HAP-1 (cell line): ENCODE measurements around the gene PSKH1.
A peak's percentile ranks its signal among the peaks of the same experiment; 100 is the strongest.

Source experiments
- DNase-seq, 2 experiments: peaks; one replicate each; pipeline ENCODE4 v3.0.0-alpha.2; 2016 to 2020; ENCODE audit warnings: low spot score in 2 of 2
- H3K27me3 ChIP-seq: fragments of 250-450 bp; sonication (Bioruptor Pico); 2 replicates; pipeline ENCODE4 v1.5.1; 2020; ENCODE audit warnings: low read depth, mild to moderate bottlenecking, moderate library complexity
- H3K36me3 ChIP-seq: fragments of 250-450 bp; sonication (Bioruptor Pico); replicated peaks from 2 replicates; pipeline ENCODE4 v1.5.1; 2020; ENCODE audit warnings: mild to moderate bottlenecking
- H3K4me1 ChIP-seq: fragments of 250-450 bp; sonication (Bioruptor Pico); 2 replicates; pipeline ENCODE4 v1.5.1; 2020; ENCODE audit warnings: mild to moderate bottlenecking
- H3K4me3 ChIP-seq: fragments of 250-450 bp; sonication (Bioruptor Pico); 2 replicates; pipeline ENCODE4 v1.5.1; 2020; ENCODE audit warnings: mild to moderate bottlenecking, moderate library complexity
- H3K9me3 ChIP-seq: fragments of 250-450 bp; sonication (Bioruptor Pico); 2 replicates; pipeline ENCODE4 v1.5.1; 2020; ENCODE audit warnings: mild to moderate bottlenecking, moderate library complexity
- in situ Hi-C: fragments of 300-500 bp; cut with MboI; formaldehyde crosslinking; loops from 3 replicates; pipeline ENCODE4 v1.14.3; 2020; ENCODE audit warnings: low sequenced_read_pairs, inconsistent platforms, mixed read lengths

PSKH1 gene

DNA sequence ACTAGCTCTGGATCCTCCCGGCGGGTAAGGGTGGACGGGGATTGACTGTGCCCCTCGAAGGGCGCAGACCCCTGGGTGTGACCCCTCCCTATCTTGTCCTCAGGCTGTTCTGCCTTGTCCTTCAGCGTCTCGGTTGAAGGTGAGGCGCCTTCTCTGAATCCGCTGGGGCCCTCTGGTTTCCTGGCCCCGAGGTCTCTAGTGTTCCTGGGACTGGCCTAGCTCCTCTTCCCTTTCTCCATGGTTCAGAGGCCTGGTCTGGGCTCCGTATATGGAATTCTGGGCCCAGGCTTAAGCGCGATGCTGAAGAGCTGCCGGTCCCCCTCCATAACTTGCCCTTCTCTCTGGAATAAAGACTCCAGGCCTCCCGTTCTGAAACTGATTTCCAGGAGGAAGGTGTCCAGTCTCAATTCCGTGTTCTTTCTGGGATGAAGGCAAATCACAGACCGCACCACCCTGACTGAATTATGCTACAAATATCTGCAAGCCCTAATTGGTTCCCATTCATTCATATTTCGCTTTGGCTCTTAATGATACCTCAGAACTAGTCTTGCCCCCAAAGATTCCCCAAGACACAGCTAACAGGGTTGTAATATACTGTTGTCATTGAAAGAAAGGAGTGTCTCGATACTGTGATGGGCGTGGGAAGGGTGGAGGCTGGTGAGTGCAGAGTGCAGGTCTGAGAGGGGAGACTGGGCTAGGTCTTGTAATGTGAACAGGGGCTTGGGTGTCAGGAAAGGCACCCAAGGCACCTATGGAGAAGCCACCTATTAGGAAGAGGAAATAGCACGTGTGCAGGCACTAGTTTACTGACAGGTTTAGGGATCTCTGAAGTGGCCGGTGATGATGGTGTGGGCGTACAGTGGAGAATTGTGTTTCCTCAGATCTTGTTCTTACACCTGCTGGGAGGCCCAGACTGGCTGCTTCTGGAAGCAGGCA, 19.4 kb upstream of the PSKH1 start:
- DNase-seq = peak in 1 of 2 experiments; percentile 24
- peak overlapping the region; percentile 89 for H3K4me3 ChIP-seq
- peaks cover 63% of the 10 kb centered on the region for H3K36me3 ChIP-seq
- no peaks in the 10 kb centered on the region for H3K9me3 ChIP-seq
- in situ Hi-C loops = no loop called here
- H3K27me3 ChIP-seq = no peaks in the 10 kb centered on the region
- H3K4me1 ChIP-seq = peaks cover 11% of the 10 kb centered on the region

DNA sequence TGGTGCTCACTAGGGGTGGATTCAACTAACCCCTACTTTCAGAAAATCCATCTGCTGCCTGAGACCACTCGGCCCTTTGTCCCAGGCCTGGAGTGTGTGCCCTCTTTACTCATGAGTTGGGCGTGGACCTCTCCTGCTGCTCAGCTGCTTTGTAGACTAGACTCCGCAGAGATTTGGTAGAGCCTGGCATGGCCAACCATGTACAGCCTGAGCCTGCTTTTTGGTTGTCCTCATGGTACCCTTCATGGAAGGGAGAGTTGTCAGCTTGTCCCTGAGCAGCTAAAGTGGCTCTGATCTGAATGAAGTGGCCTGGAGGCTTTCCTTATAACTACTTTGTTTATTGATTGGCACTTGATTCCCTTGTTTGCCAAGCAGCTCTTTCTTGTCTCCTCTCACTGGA, 18.7 kb upstream of the PSKH1 start:
- H3K4me1 ChIP-seq = peaks cover 11% of the 10 kb centered on the region
- peaks cover 63% of the 10 kb centered on the region for H3K36me3 ChIP-seq
- peak overlapping the region; percentile 89 for H3K4me3 ChIP-seq
- no peaks in the 10 kb centered on the region for H3K27me3 ChIP-seq
- H3K9me3 ChIP-seq = no peaks in the 10 kb centered on the region
- in situ Hi-C loops = no loop called here
- DNase-seq = no peak

DNA sequence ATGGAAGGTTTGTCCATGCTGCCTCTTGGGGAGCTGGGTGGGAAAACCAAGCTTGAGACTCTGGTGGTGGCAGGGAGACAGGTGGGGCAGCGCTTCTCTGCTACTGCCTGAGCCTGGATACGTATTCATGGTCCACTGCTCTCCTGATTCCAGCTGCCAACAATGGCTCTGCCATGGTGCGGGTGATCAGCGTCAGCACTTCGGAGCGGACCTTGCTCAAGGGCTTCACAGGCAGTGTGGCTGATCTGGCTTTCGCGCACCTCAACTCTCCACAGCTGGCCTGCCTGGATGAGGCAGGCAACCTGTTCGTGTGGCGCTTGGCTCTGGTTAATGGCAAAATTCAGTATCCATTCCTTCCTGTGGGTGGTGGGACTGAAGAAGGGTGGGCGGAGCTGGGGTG, 16.0 kb upstream of the PSKH1 start:
- DNase-seq = no peak
- Histone ChIP-seq H3K4me3 (no peak overlapping the region), H3K36me3 (peaks cover 66% of the 10 kb centered on the region), H3K9me3 (no peaks in the 10 kb centered on the region), H3K4me1 (peaks cover 11% of the 10 kb centered on the region), H3K27me3 (no peaks in the 10 kb centered on the region)
- in situ Hi-C loops = no loop called here

DNA sequence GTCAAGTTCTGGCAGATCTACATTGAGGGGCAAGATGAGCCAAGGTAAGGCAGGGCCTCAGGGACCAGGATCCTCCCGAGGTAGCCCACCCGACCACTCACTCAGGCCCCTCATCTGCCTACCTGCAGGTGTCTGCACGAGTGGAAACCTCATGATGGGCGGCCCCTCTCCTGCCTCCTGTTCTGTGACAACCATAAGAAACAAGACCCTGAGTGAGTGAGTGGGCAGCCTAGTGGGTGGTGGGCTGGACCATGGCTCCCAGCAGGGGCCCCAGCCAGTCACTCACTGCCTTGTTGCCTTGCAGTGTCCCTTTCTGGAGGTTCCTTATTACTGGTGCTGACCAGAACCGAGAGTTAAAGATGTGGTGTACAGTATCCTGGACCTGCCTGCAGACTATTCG, 14.8 kb upstream of the PSKH1 start:
- no peak overlapping the region for H3K4me3 ChIP-seq
- H3K9me3 ChIP-seq = no peaks in the 10 kb centered on the region
- in situ Hi-C loops = no loop called here
- H3K36me3 ChIP-seq = peaks cover 73% of the 10 kb centered on the region
- H3K27me3 ChIP-seq = no peaks in the 10 kb centered on the region
- no peak for DNase-seq
- H3K4me1 ChIP-seq = peaks cover 6% of the 10 kb centered on the region

DNA sequence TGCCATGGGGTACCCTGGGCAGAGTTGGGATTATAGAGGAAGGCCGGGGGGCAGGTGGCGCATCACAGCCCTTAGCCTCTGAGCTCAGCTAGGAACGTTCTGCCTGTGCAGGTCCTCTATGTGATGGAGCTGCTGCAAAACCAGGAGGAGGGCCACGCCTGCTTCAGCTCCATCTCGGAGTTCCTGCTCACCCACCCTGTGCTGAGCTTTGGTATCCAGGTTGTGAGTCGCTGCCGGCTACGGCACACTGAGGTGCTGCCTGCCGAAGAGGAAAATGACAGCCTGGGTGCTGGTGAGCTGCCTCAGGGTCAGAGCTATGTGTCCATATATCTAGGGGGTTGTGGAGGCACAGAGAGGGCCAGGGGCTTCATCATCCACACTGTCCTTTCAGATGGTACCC, 14.2 kb upstream of the PSKH1 start:
- Histone ChIP-seq H3K4me1 (peaks cover 6% of the 10 kb centered on the region), H3K27me3 (no peaks in the 10 kb centered on the region), H3K4me3 (no peak overlapping the region), H3K36me3 (peaks cover 78% of the 10 kb centered on the region), H3K9me3 (no peaks in the 10 kb centered on the region)
- no peak for DNase-seq
- in situ Hi-C loops = no loop called here

DNA sequence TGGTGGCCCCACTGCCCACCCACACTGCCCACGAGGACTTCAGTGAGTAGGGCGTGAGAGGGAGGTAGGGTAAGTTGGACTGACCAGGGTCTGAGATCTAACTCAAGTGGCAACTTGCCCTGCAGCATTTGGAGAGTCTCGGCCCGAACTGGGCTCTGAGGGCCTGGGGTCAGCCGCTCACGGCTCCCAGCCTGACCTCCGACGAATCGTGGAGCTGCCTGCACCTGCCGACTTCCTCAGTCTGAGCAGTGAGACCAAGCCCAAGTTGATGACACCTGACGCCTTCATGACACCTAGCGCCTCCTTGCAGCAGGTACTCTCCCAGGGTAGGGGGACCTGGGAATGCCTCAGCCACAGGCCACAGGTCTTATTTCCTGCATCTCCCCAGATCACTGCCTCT, 13.6 kb upstream of the PSKH1 start:
- in situ Hi-C loops = no loop called here
- Histone ChIP-seq H3K27me3 (no peaks in the 10 kb centered on the region), H3K36me3 (peaks cover 84% of the 10 kb centered on the region)

DNA sequence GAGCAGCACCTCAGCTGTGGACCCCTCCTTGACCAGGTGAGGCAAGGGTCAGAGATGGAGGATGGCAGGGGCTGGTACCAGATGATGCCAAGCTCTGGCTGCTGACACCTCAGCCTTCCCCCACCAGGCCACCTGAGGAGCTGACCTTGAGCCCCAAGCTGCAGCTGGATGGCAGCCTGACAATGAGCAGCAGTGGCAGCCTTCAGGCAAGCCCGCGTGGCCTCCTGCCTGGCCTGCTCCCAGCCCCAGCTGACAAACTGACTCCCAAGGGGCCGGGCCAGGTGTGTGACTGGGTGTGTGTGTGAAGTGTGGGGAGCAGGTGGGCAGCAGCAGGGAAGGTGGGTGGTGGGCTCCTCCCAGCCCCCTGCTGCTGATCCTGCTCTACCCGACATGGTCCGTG, 13.1 kb upstream of the PSKH1 start:
- H3K4me3 ChIP-seq = no peak overlapping the region
- in situ Hi-C loops = no loop called here
- no peaks in the 10 kb centered on the region for H3K27me3 ChIP-seq
- no peak for DNase-seq
- H3K9me3 ChIP-seq = no peaks in the 10 kb centered on the region
- H3K36me3 ChIP-seq = peaks cover 88% of the 10 kb centered on the region
- no peaks in the 10 kb centered on the region for H3K4me1 ChIP-seq

More for the DNA sequence above, 13.6 kb upstream of the PSKH1 start:
- Histone ChIP-seq H3K4me1 (no peaks in the 10 kb centered on the region), H3K9me3 (no peaks in the 10 kb centered on the region), H3K4me3 (no peak overlapping the region)
- DNase-seq = no peak

DNA sequence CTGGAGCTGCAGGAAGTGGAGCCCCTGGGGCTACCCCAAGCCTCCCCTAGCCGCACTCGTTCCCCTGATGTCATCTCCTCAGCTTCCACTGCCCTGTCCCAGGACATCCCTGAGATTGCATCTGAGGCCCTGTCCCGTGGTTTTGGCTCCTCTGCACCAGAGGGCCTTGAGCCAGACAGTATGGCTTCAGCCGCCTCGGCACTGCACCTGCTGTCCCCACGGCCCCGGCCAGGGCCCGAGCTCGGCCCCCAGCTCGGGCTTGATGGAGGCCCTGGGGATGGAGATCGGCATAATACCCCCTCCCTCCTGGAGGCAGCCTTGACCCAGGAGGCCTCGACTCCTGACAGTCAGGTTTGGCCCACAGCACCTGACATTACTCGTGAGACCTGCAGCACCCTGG, 12.5 kb upstream of the PSKH1 start:
- no peak overlapping the region for H3K4me3 ChIP-seq
- in situ Hi-C loops = no loop called here
- H3K36me3 ChIP-seq = peaks cover 88% of the 10 kb centered on the region
- H3K4me1 ChIP-seq = no peaks in the 10 kb centered on the region
- H3K9me3 ChIP-seq = no peaks in the 10 kb centered on the region
- no peaks in the 10 kb centered on the region for H3K27me3 ChIP-seq
- no peak for DNase-seq

DNA sequence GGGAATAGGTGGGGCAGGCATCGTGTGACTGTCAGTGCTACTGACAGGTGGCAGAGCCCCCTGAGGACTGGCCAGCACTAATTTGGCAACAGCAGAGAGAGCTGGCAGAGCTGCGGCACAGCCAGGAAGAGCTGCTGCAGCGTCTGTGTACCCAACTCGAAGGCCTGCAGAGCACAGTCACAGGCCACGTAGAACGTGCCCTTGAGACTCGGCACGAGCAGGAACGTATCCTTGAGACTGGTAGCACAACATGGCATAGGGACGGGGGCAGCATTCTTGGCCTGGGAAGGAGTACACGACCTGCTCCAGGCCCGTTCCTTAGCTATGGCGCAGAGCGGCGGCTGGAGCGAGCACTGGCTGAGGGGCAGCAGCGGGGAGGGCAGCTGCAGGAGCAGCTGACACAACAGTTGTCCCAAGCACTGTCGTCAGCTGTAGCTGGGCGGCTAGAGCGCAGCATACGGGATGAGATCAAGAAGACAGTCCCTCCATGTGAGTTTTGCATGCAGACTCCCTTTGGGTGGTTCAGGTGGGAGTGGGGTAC, 11.4 kb upstream of the PSKH1 start:
- H3K4me3 ChIP-seq = no peak overlapping the region
- no peaks in the 10 kb centered on the region for H3K4me1 ChIP-seq
- H3K27me3 ChIP-seq = no peaks in the 10 kb centered on the region
- no peaks in the 10 kb centered on the region for H3K9me3 ChIP-seq
- DNase-seq = no peak
- in situ Hi-C loops = no loop called here
- H3K36me3 ChIP-seq = peaks cover 80% of the 10 kb centered on the region

DNA sequence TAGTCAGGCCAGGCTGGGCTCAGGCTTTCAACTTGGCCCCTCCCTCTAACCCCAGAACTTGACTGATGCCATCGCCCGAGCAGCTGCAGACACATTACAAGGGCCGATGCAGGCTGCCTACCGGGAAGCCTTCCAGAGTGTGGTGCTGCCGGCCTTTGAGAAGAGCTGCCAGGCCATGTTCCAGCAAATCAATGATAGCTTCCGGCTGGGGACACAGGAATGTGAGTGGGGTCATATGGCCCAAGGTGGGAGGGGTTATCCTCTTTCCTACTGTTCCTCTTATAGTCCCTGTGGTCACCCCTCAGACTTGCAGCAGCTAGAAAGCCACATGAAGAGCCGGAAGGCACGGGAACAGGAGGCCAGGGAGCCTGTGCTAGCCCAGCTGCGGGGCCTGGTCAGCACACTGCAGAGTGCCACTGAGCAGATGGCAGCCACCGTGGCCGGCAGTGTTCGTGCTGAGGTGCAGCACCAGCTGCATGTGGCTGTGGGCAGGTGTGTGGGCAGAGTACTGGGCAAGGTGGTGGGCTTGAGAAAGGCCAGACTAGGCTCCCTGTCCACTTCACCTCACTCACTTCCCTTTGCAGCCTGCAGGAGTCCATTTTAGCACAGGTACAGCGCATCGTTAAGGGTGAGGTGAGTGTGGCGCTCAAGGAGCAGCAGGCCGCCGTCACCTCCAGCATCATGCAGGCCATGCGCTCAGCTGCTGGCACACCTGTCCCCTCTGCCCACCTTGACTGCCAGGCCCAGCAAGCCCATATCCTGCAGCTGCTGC, 10.5 kb upstream of the PSKH1 start:
- Histone ChIP-seq H3K36me3 (peaks cover 71% of the 10 kb centered on the region), H3K9me3 (no peaks in the 10 kb centered on the region), H3K4me3 (no peak overlapping the region), H3K27me3 (no peaks in the 10 kb centered on the region), H3K4me1 (no peaks in the 10 kb centered on the region)
- no peak for DNase-seq
- in situ Hi-C loops = no loop called here

DNA sequence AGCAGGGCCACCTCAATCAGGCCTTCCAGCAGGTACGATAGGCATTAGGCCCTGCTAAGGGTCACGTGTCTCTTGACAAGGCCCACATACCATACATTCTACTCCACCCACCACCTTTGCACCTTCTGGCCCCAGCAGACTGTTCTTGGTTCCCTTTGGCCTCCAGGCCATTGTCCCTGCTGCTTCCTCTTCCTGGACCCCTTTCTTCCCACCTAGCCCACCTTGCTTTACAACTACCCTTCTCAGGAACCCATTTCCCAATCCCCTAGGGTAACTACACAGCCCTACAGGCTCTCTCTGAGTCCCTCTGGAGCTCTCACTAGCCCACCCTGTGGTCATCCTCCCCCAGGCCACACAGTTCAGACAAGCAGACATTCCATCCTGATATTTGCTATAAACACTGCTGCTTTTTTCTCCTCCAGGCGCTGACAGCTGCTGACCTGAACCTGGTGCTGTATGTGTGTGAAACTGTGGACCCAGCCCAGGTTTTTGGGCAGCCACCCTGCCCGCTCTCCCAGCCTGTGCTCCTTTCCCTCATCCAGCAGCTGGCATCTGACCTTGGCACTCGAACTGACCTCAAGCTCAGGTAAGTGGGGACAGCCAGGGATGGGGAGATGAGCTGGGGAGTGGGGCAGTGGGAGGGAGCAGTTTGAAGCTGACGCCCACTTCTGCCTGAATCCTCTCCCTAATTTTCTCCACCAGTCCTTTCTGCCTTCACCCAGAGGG, 9.7 kb upstream of the PSKH1 start:
- H3K4me3 ChIP-seq = no peak overlapping the region
- no peak for DNase-seq
- no peaks in the 10 kb centered on the region for H3K27me3 ChIP-seq
- no peaks in the 10 kb centered on the region for H3K9me3 ChIP-seq
- H3K4me1 ChIP-seq = no peaks in the 10 kb centered on the region
- H3K36me3 ChIP-seq = peaks cover 64% of the 10 kb centered on the region
- in situ Hi-C loops = no loop called here

DNA sequence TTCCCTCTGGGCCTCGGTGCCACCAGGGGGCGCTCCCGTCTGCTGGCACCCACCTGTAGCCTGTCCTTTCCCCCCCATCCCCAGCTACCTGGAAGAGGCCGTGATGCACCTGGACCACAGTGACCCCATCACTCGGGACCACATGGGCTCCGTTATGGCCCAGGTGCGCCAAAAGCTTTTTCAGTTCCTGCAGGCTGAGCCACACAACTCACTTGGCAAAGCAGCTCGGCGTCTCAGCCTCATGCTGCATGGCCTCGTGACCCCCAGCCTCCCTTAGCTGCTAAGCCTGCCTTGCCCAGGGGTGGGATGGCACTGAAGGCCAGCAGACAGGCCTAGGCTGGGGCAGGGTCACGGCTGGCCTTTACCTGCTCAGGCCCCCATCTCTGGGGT, 9.2 kb upstream of the PSKH1 start:
- Histone ChIP-seq H3K36me3 (peaks cover 58% of the 10 kb centered on the region), H3K4me3 (no peak overlapping the region), H3K9me3 (no peaks in the 10 kb centered on the region), H3K4me1 (no peaks in the 10 kb centered on the region), H3K27me3 (no peaks in the 10 kb centered on the region)
- in situ Hi-C loops = no loop called here
- peak; percentile 33 to 71 for DNase-seq

DNA sequence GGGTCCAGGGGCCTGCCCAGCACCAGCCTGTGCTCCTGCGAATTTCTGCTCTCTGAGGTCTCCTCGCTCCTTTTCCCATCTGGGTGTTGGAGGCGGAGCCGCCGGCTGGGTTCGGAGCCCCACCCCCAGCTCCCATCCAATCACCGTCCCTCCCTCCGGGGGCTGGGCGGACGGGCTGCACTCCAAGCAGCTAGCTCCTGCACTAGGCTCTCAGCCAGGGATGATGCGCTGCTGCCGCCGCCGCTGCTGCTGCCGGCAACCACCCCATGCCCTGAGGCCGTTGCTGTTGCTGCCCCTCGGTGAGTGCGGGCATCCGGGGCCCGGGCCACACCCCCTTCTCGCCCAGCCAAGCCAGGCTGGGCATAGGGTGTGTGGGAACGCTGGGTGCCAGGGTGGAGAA, 8.4 kb upstream of the PSKH1 start, which contains the start of gene NRN1L:
NRN1L (plus strand) TSS at position 202 of the 400 bp plus-strand sequence; CDS start at position 221, 19 bp downstream.
- H3K9me3 ChIP-seq = no peaks in the 10 kb centered on the region
- no peaks in the 10 kb centered on the region for H3K4me1 ChIP-seq
- H3K27me3 ChIP-seq = no peaks in the 10 kb centered on the region
- H3K4me3 ChIP-seq = no peak within 1 kb of the TSS
- in situ Hi-C loops = no loop called here
- peak in 1 of 2 experiments; percentile 84 for DNase-seq
- peaks cover 50% of the 10 kb centered on the region for H3K36me3 ChIP-seq
